GM12872 (cell line): ENCODE data around the gene PSORS1C2.

Experiments
- TF ChIP-seq, protein P1 (sequence below): IDR thresholded peaks from 3 replicates; pipeline ENCODE4 v1.5.1; 2011; ENCODE audit warnings: low read depth, mild to moderate bottlenecking, low read length, moderate library complexity; ENCODE audit not compliant: insufficient read depth

Gene PSORS1C2

DNA sequence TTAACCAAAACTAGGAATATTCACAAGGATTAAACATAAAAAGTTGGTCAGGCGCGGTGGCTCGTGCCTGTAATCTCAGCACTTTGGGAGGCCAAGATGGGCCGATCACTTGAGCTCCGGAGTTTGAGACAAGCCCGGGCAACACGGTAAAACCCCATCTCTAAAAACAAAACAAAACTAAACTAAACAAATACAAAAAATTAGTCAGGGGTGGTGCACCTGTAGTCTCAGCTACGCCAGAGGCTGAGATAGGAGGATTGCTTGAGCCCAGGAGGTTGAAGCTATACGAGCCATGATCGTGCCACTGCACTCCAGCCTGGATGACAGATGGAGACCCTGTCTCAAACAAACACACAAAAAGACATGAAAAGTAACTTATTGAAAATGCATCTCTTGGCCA, 3.2 kb downstream of the PSORS1C2 start:
- TF ChIP-seq, protein P1, sequence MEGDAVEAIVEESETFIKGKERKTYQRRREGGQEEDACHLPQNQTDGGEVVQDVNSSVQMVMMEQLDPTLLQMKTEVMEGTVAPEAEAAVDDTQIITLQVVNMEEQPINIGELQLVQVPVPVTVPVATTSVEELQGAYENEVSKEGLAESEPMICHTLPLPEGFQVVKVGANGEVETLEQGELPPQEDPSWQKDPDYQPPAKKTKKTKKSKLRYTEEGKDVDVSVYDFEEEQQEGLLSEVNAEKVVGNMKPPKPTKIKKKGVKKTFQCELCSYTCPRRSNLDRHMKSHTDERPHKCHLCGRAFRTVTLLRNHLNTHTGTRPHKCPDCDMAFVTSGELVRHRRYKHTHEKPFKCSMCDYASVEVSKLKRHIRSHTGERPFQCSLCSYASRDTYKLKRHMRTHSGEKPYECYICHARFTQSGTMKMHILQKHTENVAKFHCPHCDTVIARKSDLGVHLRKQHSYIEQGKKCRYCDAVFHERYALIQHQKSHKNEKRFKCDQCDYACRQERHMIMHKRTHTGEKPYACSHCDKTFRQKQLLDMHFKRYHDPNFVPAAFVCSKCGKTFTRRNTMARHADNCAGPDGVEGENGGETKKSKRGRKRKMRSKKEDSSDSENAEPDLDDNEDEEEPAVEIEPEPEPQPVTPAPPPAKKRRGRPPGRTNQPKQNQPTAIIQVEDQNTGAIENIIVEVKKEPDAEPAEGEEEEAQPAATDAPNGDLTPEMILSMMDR: no peak

DNA sequence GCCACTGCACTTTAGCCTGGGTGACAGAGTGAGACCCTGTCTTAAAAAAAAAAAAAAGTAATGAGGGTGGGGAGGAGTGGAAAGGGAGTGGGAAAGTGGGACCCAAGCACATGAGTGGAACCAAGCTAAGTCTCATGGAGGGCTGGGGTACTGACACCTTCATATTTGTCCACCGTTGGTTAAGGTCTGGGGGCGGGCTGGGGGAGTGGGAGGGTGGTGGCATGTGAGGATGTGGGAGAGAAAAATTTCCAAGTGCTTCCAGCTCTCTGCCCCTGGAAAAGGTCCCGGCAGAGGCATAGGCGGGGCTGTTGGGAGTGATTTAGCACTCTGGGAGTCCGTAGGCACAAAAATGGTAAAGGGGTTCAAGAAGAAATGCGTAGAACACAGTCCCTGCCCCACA, 6.1 kb downstream of the PSORS1C2 start:
- TF ChIP-seq, protein P1: no peak

DNA sequence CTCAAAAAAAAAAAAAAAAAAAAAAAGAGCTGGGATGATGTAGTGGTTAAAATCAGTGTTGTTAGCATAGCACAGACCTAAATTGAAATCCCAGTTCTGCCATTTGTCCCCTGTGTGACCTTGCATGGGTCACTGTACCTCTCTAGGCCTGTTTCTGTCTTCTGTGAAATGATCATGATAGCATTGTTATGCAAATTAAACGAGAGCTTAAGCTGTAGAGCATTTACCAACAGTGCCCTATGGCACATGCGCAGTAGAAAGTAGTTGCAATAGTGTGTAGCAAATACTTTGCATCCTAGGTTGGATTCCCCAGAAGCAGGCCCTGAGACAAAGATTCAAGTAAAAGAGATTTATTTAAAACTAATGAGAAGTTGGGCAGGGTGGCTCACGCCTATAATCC, 7.3 kb downstream of the PSORS1C2 start:
- TF ChIP-seq, protein P1: no peak

DNA sequence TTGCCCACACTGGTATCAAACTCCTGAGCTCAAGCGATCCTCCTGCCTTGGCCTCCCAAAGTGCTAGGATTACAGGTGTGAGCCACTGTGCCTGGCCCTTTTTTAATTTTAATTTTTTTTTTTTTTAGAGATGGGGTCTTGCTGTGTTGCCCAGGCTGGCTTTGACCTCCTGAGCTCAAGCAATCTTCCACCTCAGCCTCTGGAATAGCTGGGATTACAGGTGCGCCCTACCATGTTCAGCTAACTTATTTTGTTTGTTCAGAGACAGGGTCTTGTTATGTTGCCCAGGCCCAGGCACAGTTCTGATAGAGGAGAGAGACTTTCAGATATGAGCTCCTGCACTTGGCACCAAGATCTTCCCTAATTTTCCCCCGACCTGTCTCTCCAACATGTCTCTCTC, 8.1 kb downstream of the PSORS1C2 start:
- TF ChIP-seq, protein P1: no peak

DNA sequence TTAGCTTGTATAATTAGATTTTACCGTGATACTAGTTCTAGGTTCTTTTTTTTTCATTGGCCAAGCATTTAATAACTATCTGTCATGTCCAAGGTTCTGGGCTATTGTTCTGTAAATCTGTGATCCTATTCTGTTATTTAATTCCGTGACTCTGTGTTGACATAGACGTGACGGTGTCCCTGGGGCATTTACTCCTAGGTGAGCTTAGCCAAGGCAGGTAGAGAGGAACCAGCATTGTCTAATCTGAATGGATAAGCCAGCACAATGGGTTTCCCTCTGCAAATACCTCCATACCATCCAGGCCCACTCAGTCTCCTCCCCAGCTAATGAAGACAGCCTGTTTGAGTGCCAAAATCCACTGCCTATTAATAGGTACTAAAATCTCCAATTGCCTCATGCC, 9.7 kb downstream of the PSORS1C2 start:
- TF ChIP-seq, protein P1: no peak

DNA sequence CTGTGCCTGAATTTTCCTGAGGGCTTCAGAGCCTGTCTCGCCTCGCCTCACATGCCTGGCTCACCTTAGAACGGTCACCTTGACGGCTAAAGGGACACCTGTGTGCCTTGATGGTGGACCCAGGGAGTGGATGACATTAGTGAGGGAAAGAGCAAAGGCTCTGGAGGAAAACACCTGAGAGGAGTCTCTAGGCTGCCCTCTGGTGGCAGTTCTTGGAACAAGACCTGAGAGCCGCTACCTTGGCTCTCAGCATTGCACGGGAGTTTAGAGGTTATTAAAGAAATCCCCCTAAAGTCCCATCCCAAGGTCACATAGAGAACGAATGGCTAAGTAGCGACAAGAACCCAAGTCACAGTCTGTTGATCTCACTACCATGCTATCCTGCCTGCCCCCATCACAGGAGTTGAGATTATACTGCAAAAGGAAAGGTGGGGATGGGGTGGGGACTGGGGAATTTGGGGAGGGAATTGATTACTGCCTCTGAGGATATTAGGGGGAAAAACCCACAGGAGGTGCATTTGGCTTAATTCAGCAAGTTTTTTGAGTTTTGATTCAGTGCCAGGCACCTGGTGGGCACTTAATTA, 10.7 kb downstream of the PSORS1C2 start:
- TF ChIP-seq, protein P1: peak; percentile 96

DNA sequence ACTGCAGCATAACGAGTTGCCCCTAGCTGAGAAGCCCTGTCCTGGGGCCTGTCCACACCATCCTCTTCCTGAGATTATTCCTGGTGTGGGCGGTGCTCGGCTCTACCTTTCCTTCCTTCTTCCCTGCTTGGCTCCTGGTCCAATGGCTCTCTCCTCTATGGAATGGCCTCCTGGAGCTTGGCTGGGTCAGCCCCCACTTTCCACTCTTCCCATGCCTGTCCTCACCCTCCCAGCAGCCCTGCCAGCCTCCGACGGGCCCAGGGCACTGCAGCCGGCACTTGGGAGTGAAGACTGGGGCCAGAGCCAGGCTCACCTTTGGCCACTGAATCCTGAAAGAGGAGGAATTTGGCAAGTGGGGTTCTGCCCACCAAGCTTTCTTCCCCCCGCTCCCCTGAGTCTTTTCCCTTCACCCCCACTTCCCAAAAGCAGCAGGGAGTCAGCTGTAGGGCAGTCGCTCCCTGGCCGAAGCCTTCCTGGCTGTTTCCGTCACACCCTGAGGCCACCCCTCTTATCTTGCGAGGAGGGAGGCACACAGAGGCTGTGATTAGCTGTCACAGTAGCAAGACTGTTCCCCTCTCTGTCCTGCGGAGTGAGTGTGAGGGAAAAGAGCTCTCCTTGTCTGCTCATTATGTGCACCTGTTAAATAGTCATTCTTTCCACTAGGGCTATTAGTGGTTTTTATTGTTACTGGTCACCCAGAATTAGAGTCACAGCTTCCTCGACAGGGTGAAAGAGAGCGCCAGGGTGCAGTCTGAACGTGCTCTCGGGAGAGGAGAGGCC, 12.3 kb downstream of the PSORS1C2 start:
- TF ChIP-seq, protein P1: no peak
